GM19238 (cell line): ENCODE results near the gene CPNE9.
"Not testable (repeated sequence)": the region's sequence is repeated elsewhere in the genome, so short reads cannot be mapped to it uniquely, and the experiment has no call there.

Source experiments
- DNase-seq: peaks from one replicate; pipeline ENCODE4 v3.0.0; 2011; ENCODE audit warnings: low spot score; ENCODE audit not compliant: insufficient read length

Gene CPNE9

GRCh38 chr3:9746330-9746729, 42.7 kb downstream of the CPNE9 start:
- DNase-seq = no peak

DNA sequence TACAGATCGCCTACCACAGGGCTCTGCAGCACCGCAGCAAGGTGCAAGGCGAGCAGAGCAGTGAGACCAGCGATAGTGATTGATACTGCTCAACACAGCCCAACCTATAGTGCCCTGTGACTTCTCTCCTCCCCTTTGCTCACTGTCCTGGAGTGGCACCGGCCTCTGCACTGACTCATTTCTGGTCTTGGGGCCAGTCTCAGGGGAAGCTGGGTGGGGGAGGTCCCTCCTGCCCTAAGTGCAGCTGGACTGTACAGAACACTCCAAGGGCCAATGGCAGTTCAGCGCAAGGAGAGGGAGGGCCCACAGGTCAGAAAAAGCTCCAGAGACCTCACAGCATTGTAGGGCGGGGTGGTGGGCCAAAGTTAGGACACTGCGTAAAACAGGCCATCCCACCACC, 43.6 kb downstream of the CPNE9 start:
- DNase-seq = no peak

DNA sequence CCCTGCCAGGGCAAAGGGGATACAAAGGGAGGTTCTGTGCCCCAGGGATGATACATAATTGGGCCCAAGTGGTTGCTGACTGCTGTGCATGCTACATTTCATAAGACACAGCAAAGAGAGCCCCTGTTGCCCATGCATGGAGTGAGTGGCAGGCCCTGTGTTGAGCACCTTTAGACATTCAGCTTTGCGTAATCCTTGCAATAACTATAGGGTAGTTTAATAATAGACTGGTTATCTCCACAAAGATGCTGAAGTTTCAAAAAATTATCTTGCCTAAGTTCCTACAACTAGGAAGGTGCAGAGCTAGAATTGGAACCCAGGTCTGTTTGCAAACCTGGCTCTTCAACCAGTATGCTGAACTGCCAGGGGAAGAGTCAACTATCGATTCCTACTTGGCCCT, 44.4 kb downstream of the CPNE9 start:
- no peak for DNase-seq

DNA sequence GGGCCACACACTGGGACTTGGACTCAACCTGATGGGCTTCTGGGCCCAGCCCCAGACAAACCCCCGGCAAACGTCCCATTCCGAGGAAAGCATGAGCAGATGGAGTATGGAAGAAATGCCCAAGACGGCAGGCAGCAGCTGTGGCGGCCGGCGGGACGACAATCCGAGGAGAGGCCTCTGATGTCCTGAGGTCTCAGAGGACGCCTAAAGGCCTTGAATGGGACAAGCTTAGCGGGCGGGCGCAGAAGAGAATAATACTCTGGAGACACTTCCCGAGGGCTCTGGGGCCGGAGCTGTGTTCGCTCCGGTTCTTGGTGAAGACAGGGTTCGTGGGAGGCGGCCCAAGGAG, 45.6 kb downstream of the CPNE9 start:
- DNase-seq = no peak

DNA sequence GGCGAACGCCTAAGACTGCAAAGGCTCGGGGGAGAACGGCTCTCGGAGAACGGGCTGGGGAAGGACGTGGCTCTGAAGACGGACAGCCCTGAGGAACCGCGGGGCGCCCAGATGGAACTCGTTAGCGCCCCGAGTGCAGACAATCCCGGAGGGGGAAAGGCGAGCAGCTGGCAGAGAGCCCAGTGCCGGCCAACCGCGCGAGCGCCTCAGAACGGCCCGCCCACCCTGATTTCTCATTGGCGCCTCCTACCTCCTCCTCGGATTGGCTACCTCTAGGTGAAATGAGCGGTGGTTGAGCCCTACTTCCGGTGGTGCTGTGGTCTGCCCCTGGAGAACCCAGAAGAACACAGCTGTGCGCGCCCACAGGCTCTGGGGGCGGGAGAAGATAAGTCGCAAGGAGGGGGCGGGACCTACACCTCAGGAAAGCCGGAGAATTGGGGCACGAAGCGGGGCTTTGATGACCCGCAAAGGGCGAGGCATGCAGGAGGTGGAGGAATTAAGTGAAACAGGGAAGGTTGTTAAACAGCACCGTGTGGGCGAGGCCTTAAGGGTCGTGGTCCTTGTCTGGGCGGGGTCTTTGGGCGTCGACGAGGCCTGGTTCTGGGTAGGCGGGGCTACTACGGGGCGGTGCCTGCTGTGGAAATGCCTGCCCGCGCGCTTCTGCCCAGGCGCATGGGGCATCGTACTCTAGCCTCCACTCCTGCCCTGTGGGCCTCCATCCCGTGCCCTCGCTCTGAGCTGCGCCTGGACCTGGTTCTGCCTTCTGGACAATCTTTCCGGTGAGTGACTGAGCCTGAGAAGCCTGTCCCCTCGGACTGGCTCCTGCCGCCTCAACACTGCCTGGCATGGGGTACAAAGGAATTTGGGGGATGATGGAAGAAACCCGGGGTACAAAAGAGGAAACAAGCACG, 46.3 kb downstream of the CPNE9 start, which contains the start of gene OGG1:
TSS of gene OGG1 (plus strand) at position 308 of the 911 bp plus-strand sequence. CDS start at position 643, 335 bp downstream.
- DNase-seq = peak; percentile 98

DNA sequence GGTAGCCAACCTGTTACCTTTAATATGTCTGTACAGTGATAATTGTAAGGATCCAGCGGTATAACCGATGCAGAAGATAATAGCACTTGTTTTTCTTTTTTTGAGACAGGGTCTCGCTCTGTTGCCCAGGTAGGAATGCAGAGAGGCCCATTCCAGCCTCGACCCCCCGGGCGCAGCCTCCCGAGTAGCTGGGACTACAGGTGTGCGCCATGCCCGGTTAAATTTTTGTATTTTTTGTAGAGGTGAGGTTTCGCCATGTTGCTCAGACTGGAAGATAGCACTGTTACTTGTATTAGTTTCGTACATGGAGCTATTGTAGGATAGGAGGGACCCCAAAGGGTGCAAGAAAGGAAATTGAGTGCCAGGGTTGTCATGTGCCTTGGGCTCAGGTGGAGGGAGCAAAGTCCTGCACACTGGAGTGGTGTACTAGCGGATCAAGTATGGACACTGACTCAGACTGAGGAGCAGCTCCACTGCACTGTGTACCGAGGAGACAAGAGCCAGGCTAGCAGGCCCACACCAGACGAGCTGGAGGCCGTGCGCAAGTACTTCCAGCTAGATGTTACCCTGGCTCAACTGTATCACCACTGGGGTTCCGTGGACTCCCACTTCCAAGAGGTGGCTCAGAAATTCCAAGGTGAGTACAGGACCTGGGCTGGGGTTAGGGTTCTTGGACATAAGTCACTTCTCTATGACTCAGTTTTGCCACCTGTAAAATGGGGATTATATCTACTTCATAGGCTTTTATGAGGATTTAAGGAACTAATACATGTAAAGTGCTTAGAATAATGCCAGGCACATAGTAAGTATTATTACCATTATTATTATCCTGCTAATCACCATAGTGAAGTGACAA, 47.2 kb downstream of the CPNE9 start:
- DNase-seq = no peak

DNA sequence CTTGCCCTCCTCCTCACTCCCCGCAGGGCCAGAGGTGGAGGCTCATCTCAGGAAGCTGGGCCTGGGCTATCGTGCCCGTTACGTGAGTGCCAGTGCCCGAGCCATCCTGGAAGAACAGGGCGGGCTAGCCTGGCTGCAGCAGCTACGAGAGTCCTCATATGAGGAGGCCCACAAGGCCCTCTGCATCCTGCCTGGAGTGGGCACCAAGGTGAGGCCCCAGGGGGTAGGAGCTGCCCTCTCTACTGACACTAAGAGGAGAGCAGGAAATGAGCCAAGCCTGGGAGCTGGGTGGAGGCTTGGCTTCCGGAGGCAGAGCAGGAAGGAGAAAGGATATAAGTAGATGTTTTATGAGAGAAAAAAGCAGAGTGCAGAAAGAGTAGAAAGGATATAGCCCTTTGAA, 51.0 kb downstream of the CPNE9 start:
- DNase-seq = no peak

GRCh38 chr3:9757427-9757826, 53.8 kb downstream of the CPNE9 start:
- no peak for DNase-seq

DNA sequence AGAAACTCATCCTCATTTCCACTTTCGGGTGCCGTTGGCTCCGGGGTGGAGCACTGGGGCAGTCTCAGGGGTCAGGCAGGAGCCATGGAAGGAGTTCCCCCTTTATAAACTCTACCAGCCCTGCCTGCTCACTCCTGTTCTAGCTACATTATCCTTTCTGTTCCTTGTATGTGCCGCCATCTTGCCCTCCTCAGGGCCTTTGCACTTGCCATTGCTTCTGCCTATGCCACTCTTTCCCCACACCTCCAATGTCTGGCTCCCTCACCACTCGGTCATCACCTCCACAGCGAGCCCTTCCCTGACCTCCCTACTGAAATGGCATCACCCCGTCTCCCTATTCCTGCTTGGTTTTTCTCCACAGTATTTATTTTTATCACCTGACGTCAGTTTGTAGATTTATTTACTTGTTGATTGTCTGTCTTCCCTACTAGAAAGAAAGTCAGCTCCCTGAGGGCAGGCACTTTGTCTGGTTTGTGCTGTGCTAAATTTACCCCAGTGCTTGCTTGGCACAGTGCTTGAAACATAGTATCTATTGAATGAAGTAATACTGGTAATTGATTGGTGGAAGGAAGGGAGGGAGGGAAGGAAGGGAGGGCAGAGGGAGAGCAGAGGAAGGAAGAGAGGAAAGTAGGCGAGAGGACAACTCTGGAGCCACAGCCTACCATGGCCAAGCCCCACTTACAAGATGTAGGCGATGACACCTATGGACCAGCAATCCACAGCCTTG, 57.3 kb downstream of the CPNE9 start:
- no peak for DNase-seq

DNA sequence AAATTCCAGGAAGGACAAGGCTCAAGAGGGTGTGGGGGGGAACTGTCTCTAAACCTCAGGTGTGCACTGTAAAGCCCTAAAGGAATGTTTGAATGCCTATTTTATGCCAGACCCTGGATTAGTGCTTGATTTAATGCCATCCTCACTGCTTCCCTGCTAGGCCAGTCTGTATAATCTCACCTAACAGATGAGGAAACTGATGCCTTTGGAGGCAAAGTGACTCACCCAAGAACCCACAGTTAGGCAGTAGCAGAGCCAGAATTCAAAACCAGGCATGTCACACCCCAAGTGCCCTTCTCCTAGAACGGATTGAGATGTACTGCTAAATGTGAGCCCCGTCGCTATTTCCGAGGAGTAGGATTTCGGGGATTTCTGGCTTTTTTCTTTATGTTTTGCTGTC, 58.3 kb downstream of the CPNE9 start:
- DNase-seq = no peak

DNA sequence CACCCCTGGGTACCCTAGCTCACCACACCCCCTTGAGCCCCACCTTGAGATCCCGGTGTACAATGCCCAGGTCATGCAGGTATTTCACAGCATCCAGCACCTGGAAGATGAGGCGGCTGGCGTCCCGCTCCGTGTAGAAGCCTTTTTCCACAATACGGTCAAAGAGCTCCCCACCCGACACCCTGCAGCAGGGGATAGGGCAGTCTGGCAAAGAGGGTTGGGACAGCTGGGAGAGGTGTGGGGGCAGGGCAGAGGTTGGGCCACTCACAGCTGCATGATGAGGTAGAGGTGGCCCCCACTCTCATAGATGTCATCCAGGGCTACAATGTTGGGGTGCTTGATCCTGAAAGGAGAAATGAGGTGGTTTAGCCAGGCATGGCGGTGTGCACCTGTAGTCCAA, 59.2 kb downstream of the CPNE9 start:
- no peak for DNase-seq

DNA sequence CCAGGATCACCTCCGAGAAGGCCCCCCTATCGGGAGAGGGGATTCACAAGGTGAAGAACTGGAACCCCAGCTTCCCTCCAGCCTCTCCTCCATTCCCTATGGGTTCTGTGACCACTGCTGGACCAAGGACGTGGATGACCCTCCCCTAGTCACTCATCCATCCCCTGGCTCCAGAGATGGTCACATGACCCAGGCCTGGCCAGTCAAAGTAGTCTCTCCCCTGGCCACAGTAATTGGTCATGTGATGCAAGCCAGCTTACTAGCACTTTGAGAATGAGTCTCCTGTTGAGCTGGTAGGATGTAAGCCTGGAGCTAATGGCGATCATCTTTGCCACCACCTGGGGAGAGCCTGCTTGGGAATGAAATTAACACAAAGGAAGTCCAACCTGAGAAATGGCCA, 62.2 kb downstream of the CPNE9 start:
- no peak for DNase-seq

DNA sequence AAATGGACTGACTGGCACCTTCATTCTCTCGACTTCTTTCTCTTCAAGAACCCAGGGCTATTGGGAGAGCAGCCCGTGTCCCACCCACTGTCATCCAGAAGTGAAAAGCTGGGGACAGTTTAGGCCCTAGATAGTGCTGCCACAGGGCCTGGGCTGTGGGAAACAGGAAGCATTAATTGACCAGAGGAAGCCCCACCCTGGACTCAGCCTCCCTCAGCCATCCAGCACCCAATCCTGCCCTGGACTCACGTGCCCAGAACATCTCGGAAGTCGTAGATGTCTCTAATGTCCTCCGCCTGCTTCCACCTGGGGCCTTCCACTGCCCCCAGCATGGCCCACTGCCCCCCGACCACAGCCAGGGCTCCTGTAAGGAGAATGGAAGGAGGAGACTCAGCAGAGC, 63.8 kb downstream of the CPNE9 start:
- no peak for DNase-seq

DNA sequence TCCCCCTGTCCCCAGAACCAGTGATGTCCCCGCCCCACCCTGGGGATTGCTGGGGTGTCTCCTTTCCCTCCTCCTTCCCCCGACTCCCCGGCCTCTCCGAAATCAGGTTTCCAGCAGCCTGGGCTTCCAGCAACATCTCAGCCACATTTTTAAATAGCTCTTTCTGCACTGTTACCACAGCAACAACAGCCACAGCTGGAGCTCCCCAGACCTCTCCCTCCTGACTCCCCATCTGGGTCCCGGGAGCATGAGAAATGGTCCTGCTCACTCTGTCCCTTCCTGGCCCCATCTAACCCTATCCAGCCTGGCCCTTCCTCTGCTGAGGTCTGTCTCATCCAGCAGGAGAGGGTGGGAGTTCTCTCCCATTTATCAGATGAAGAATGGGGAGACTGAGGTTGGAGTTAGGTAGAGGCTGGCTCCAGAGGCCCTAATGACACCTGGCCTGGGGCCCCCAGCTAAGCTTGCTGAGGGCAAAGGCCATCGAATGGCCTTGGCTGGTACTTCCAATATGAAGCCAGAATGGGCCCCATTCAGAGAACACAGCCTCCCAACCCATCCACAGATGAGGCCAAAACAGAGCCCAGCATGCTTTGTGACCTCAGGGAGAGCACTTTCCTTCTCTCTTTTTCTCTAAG, 64.6 kb downstream of the CPNE9 start:
- no peak for DNase-seq

DNA sequence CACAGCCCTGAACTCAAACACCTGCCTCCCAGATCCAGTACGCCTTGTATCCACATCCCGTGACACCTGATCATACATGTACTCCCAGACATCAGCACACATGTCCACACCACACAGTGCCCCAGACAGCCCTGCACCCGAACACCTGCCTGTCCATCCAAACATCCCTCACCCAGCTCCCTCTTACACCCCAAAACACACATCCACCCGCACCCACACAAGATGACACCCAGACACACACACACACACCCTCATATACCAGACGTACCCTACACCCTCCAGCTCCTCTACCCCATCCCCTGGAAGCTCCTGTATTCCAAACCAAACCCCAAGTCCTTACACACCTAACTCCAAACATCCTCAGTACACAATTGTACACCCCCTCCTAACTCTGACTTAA, 65.4 kb downstream of the CPNE9 start:
- DNase-seq = no peak

GRCh38 chr3:9769426-9770275, 66.0 kb downstream of the CPNE9 start, which contains the start of gene CAMK1:
CAMK1 (minus strand) TSS chr3:9769947; CDS start chr3:9767749, 2,198 bp downstream.
- peak; percentile 48 for DNase-seq

DNA sequence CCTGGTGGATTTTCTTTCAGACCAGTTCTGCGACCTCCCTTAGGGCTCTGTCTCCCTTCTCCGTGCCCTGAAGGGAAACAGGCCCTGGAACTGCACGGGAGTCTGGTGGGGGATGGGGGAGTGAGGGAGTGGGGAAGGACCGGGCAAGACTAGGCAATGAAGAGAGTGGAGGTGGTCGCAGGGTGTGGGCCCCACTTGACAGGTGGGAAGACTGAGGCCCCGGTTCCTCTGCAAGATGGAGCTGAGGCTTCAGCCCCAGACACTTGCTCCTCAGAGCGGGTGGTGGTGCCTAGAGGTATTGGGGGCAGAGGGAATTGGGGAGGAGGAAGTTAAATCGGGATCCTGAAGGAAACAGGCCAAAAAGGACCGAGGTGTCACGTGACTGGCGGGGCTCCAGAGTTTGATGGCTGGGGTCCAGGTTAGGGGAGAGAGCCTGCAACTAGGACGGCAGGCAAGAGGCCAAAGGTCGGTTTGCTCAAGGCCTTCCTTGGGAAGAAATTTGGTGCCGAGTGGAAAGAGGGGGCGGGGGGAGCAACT, 66.7 kb downstream of the CPNE9 start:
- DNase-seq = no peak

GRCh38 chr3:9771007-9771406, 67.4 kb downstream of the CPNE9 start:
- not testable (repeated sequence) for DNase-seq

GRCh38 chr3:9776896-9777693, 73.5 kb downstream of the CPNE9 start:
- no peak for DNase-seq
